Measurements from ENCODE around the gene LUZP2. TPM values are rescaled to one million over a fixed set of nuclear protein-coding genes. Genes with fewer than 3 reads are reported as not detected.

Gene LUZP2
- total and polyA plus RNA-seq, 2 of the 8 experiments (the other 6 are each of a cell fraction or from before 2014, with no cell fraction given): 0.79 to 1.5 TPM

DNA sequence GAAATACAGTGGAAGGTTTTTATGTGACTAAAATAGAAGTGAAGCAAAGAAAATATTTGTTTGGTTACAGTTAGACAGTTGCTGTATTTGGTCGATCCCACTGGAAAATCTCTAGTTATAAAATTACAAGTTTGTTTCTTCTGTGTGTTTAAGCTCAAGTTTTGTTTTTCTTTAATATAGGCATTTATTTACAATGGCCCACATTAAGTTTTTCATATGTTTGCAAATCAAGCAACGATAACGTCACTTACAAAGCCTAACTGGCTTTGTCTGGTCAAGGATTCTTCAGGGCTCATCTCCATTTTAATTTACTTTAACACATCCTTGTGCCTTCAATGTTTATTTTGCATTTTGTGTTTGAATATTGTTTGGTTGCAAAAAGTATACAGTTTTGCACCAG lies 270.6 kb downstream of the LUZP2 start (continued):
- TF ChIP-seq TAF1 (IDR thresholded peaks at IDR 0.05; ENCODE audit: low read depth, low read length) (no peak), SUZ12 (IDR thresholded peaks at IDR 0.05; ENCODE audit: low read length) (no peak), RAD21 (IDR thresholded peaks at IDR 0.05 in 1 of 2, conservative IDR thresholded peaks at IDR 0.05 in 1 of 2; ENCODE audit: low read depth in 2 of 2, low read length in 2 of 2) (no peak), EZH2 (IDR thresholded peaks at IDR 0.05; ENCODE audit: low read depth, low read length, severe bottlenecking) (no peak), HDAC6 (IDR thresholded peaks at IDR 0.05; ENCODE audit: low read depth, low read length) (no peak), PHF8 (conservative IDR thresholded peaks at IDR 0.05; ENCODE audit: low read depth, low read length) (no peak), SP4 (IDR thresholded peaks at IDR 0.05; ENCODE audit: low read length) (no peak), CBX5 (IDR thresholded peaks at IDR 0.05; ENCODE audit: low read depth, low read length) (no peak)
- TF ChIP-seq, protein P1, sequence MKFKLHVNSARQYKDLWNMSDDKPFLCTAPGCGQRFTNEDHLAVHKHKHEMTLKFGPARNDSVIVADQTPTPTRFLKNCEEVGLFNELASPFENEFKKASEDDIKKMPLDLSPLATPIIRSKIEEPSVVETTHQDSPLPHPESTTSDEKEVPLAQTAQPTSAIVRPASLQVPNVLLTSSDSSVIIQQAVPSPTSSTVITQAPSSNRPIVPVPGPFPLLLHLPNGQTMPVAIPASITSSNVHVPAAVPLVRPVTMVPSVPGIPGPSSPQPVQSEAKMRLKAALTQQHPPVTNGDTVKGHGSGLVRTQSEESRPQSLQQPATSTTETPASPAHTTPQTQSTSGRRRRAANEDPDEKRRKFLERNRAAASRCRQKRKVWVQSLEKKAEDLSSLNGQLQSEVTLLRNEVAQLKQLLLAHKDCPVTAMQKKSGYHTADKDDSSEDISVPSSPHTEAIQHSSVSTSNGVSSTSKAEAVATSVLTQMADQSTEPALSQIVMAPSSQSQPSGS (IDR thresholded peaks at IDR 0.05; ENCODE audit: low read length): no peak

All from H1 (cell line).